Hindlimb muscle (tissue), 1 donor: ENCODE data around the gene ROR1. TPM values are rescaled to one million over a fixed set of nuclear protein-coding genes. Genes with fewer than 3 reads are reported as not detected.

Source experiments
- DNase-seq: peaks from one replicate; pipeline ENCODE4 v3.0.0-alpha.2; 2013
- polyA plus RNA-seq: library from polyadenylated mRNA; unstranded; fragments of 120-200 nt; gene quantifications from one replicate; pipeline ENCODE4 v1.2.1, GENCODE V29; 2013; ENCODE audit not compliant: insufficient read length

Gene ROR1
- polyA plus RNA-seq, 1 donor: 9.5 TPM

GRCh38 chr1:63885899-63886298, 112.1 kb downstream of the ROR1 start:
- no peak for DNase-seq

GRCh38 chr1:63886340-63886739, 112.5 kb downstream of the ROR1 start:
- no peak for DNase-seq

GRCh38 chr1:63887809-63888208, 114.0 kb downstream of the ROR1 start:
- DNase-seq: no peak

- DNase-seq: no peak
Measured at GRCh38 chr1:63888984-63889383, 115.2 kb downstream of the ROR1 start.

- no peak for DNase-seq
Measured at GRCh38 chr1:63890468-63890867, 116.7 kb downstream of the ROR1 start.

- DNase-seq: no peak
Measured at GRCh38 chr1:63891060-63891690, 117.4 kb downstream of the ROR1 start.

GRCh38 chr1:63892632-63893395, 119.0 kb downstream of the ROR1 start:
- no peak for DNase-seq

- DNase-seq: no peak
Measured at GRCh38 chr1:63893976-63894375, 120.2 kb downstream of the ROR1 start.

- DNase-seq: no peak
Measured at GRCh38 chr1:63894627-63895265, 120.9 kb downstream of the ROR1 start.

GRCh38 chr1:63896755-63897154, 122.9 kb downstream of the ROR1 start:
- no peak for DNase-seq

- no peak for DNase-seq
Measured at GRCh38 chr1:63898428-63899196, 124.8 kb downstream of the ROR1 start.

GRCh38 chr1:63901094-63901493, 127.3 kb downstream of the ROR1 start:
- no peak for DNase-seq

GRCh38 chr1:63902844-63903589, 129.2 kb downstream of the ROR1 start:
- DNase-seq: no peak

- DNase-seq: no peak
Measured at GRCh38 chr1:63903947-63904610, 130.3 kb downstream of the ROR1 start.

GRCh38 chr1:63904826-63905225, 131.0 kb downstream of the ROR1 start:
- DNase-seq: no peak

GRCh38 chr1:63906047-63906704, 132.4 kb downstream of the ROR1 start:
- DNase-seq: no peak

- DNase-seq: no peak
Measured at GRCh38 chr1:63907051-63907450, 133.2 kb downstream of the ROR1 start.

- no peak for DNase-seq
Measured at GRCh38 chr1:63908016-63908415, 134.2 kb downstream of the ROR1 start.

GRCh38 chr1:63909526-63909925, 135.7 kb downstream of the ROR1 start:
- no peak for DNase-seq

- DNase-seq: no peak
Measured at GRCh38 chr1:63911049-63911448, 137.2 kb downstream of the ROR1 start.

GRCh38 chr1:63912643-63913042, 138.8 kb downstream of the ROR1 start:
- no peak for DNase-seq
